IMR-90 (cell line): ENCODE data around the gene LRRC1. TPM values are rescaled to one million over a fixed set of nuclear protein-coding genes. Genes with fewer than 3 reads are reported as not detected.

ENCODE experiments used
- ATAC-seq: fragments of 200-7000 bp; cut with Tn5 transposase; 2 replicates; pipeline ENCODE4 v1.9.1; 2020; ENCODE audit warnings: low read depth, mild to moderate bottlenecking, moderate library complexity
- BruUV-seq: library from RNA; stranded (reverse); fragments of 400-500 nt; replicated peaks from 2 replicates; lab custom pipeline; 2021; lab: Mats Ljungman, UMichigan
- CTCF ChIA-PET: fragments of 300-600 bp; formaldehyde crosslinking; extraction: SDS; loops from one replicate; lab custom pipeline; 2021; ENCODE audit warnings: antibody characterized with exemption; lab: Yijun Ruan, JAX
- POLR2A ChIA-PET: fragments of 300-600 bp; sonication (Branson Sonifier 250); formaldehyde crosslinking; loops from one replicate; lab custom pipeline; 2022; ENCODE audit warnings: antibody characterized with exemption; ENCODE audit not compliant: unreplicated experiment; lab: Charles Lee
- DNase-seq: peaks from one replicate; pipeline ENCODE4 v3.0.0; 2013
- H2AFZ ChIP-seq: replicated peaks from 2 replicates; pipeline ENCODE3; 2013; ENCODE audit warnings: low read length, mild to moderate bottlenecking; ENCODE audit not compliant: poor library complexity
- H2AK5ac ChIP-seq: 2 replicates; pipeline ENCODE4 v1.6.1; 2013; ENCODE audit warnings: low read depth, low read length, inconsistent platforms
- H2AK9ac ChIP-seq: replicated peaks from 2 replicates; pipeline ENCODE3; 2013; ENCODE audit warnings: mild to moderate bottlenecking, low read depth, low read length, moderate library complexity; ENCODE audit not compliant: poor library complexity
- H2BK120ac ChIP-seq: 2 replicates; pipeline ENCODE4 v1.6.1; 2013; ENCODE audit warnings: low read depth, low read length, inconsistent platforms
- H2BK15ac ChIP-seq: 3 replicates; pipeline ENCODE4 v1.6.1; 2013; ENCODE audit warnings: low read depth, low read length, inconsistent platforms
- H2BK20ac ChIP-seq: 2 replicates; pipeline ENCODE4 v1.6.1; 2013; ENCODE audit warnings: low read depth, mild to moderate bottlenecking, inconsistent platforms, low read length, moderate library complexity
- H2BK5ac ChIP-seq: 2 replicates; pipeline ENCODE4 v1.6.1; 2013; ENCODE audit warnings: mild to moderate bottlenecking, low read depth, low read length, inconsistent platforms; ENCODE audit not compliant: poor library complexity, severe bottlenecking
- H3K14ac ChIP-seq: replicated peaks from 2 replicates; pipeline ENCODE4 v1.6.1; 2013; ENCODE audit warnings: low read depth, low read length, inconsistent platforms
- H3K18ac ChIP-seq: 2 replicates; pipeline ENCODE4 v1.6.1; 2013; ENCODE audit warnings: low read depth, low read length, control low read depth
- H3K23ac ChIP-seq: 2 replicates; pipeline ENCODE4 v1.6.1; 2013; ENCODE audit warnings: low read depth, low read length, inconsistent platforms
- H3K27ac ChIP-seq: 2 replicates; pipeline ENCODE4 v1.5.1; 2013; ENCODE audit warnings: mild to moderate bottlenecking, control low read depth, low read length; ENCODE audit not compliant: insufficient read depth
- H3K27me3 ChIP-seq: 2 replicates; pipeline ENCODE4 v1.6.1; 2013; ENCODE audit warnings: low read length; ENCODE audit not compliant: control insufficient read depth, insufficient read depth
- H3K36me3 ChIP-seq: 2 replicates; pipeline ENCODE4 v1.6.1; 2013; ENCODE audit warnings: low read length, mixed read lengths; ENCODE audit not compliant: control insufficient read depth, insufficient read depth
- H3K4ac ChIP-seq: 2 replicates; pipeline ENCODE4 v1.6.1; 2013; ENCODE audit warnings: low read depth, low read length, inconsistent platforms
- H3K4me1 ChIP-seq: 2 replicates; pipeline ENCODE4 v1.6.1; 2013; ENCODE audit warnings: low read length, mixed read lengths; ENCODE audit not compliant: control insufficient read depth, insufficient read depth
- H3K4me2 ChIP-seq: 2 replicates; pipeline ENCODE4 v1.6.1; 2013; ENCODE audit warnings: low read depth, mild to moderate bottlenecking, control low read depth, low read length, moderate library complexity
- H3K4me3 ChIP-seq: 2 replicates; pipeline ENCODE4 v1.5.1; 2013; ENCODE audit warnings: low read depth, mild to moderate bottlenecking, control low read depth, low read length, moderate library complexity; ENCODE audit not compliant: insufficient read depth
- H3K56ac ChIP-seq: 2 replicates; pipeline ENCODE4 v1.6.1; 2013; ENCODE audit warnings: low read length, inconsistent platforms; ENCODE audit not compliant: insufficient read depth; ENCODE audit errors: extremely low read depth
- H3K79me1 ChIP-seq, 2 experiments: 2 replicates each; pipeline ENCODE4 v1.6.1; 2013; ENCODE audit warnings: low read length in 2 of 2, inconsistent platforms in 1 of 2, low read depth in 1 of 2
- H3K9ac ChIP-seq: 2 replicates; pipeline ENCODE4 v1.6.1; 2013; ENCODE audit warnings: low read depth, low read length, control low read depth
- H3K9me1 ChIP-seq: 2 replicates; pipeline ENCODE4 v1.6.1; 2013; ENCODE audit warnings: low read length, inconsistent platforms; ENCODE audit not compliant: insufficient read depth
- H3K9me3 ChIP-seq: 2 replicates; pipeline ENCODE4 v1.6.1; 2013; ENCODE audit warnings: low read length; ENCODE audit not compliant: control insufficient read depth, insufficient read depth
- H4K20me1 ChIP-seq: 2 replicates; pipeline ENCODE4 v1.6.1; 2013; ENCODE audit warnings: low read length, inconsistent platforms; ENCODE audit not compliant: insufficient read depth
- H4K5ac ChIP-seq: 2 replicates; pipeline ENCODE4 v1.6.1; 2013; ENCODE audit warnings: mild to moderate bottlenecking, low read depth, low read length, control low read depth
- H4K8ac ChIP-seq, 2 experiments: 2 replicates each; pipeline ENCODE4 v1.6.1; 2013; ENCODE audit warnings: low read depth in 2 of 2, low read length in 2 of 2, control low read depth in 1 of 2, inconsistent platforms in 1 of 2
- H4K91ac ChIP-seq: 2 replicates; pipeline ENCODE4 v1.6.1; 2013; ENCODE audit warnings: low read depth, low read length, inconsistent platforms; ENCODE audit not compliant: insufficient read depth
- BHLHE40 ChIP-seq: fragments of 150-350 bp; IDR thresholded peaks from 2 replicates; pipeline ENCODE4 v1.6.1; 2016; ENCODE audit warnings: mild to moderate bottlenecking, low read depth, low read length
- CEBPB ChIP-seq: IDR thresholded peaks from 2 replicates; pipeline ENCODE4 v1.6.1; 2012; ENCODE audit warnings: low read depth, low read length, improper control_type of control experiment
- CHD1 ChIP-seq: IDR thresholded peaks from 2 replicates; pipeline ENCODE4 v1.6.1; 2012; ENCODE audit warnings: low read depth, low read length, improper control_type of control experiment
- CTCF ChIP-seq: conservative IDR thresholded peaks from 2 replicates; pipeline ENCODE4 v1.5.1; 2012; ENCODE audit warnings: mild to moderate bottlenecking, low read depth, low read length, improper control_type of control experiment
- ELK1 ChIP-seq: fragments of 150-350 bp; IDR thresholded peaks from 2 replicates; pipeline ENCODE4 v1.6.1; 2016; ENCODE audit warnings: low read depth, mild to moderate bottlenecking, low read length, moderate library complexity, borderline replicate concordance
- FOS ChIP-seq: fragments of 150-350 bp; IDR thresholded peaks from 2 replicates; pipeline ENCODE4 v1.6.1; 2016; ENCODE audit warnings: low read depth, low read length
- MAFK ChIP-seq: IDR thresholded peaks from 2 replicates; pipeline ENCODE4 v1.6.1; 2012; ENCODE audit warnings: low read depth, low read length, improper control_type of control experiment
- MAZ ChIP-seq: IDR thresholded peaks from 2 replicates; pipeline ENCODE4 v1.6.1; 2012; ENCODE audit warnings: low read depth, mild to moderate bottlenecking, low read length, improper control_type of control experiment, moderate library complexity, borderline replicate concordance
- MXI1 ChIP-seq: IDR thresholded peaks from 2 replicates; pipeline ENCODE4 v1.6.1; 2012; ENCODE audit warnings: low read depth, mild to moderate bottlenecking, low read length, moderate library complexity, borderline replicate concordance
- NFE2L2 ChIP-seq: fragments of 150-350 bp; IDR thresholded peaks from 2 replicates; pipeline ENCODE4 v1.6.1; 2016; ENCODE audit warnings: low read depth, mild to moderate bottlenecking, low read length
- POLR2A ChIP-seq: IDR thresholded peaks from 2 replicates; pipeline ENCODE4 v1.6.1; 2012; ENCODE audit warnings: mild to moderate bottlenecking, low read depth, low read length
- RCOR1 ChIP-seq: IDR thresholded peaks from 2 replicates; pipeline ENCODE4 v1.6.1; 2012; ENCODE audit warnings: mild to moderate bottlenecking, low read length, improper control_type of control experiment; ENCODE audit not compliant: insufficient replicate concordance
- RFX5 ChIP-seq: IDR thresholded peaks from 2 replicates; pipeline ENCODE4 v1.8.0; 2012; ENCODE audit warnings: low read depth, mild to moderate bottlenecking, low read length, moderate library complexity
- SMC3 ChIP-seq: fragments of 150-350 bp; IDR thresholded peaks from 2 replicates; pipeline ENCODE4 v1.6.1; 2016; ENCODE audit warnings: low read depth, mild to moderate bottlenecking, antibody characterized with exemption, low read length, moderate library complexity
- WGBS, 2 experiments: methylation state at CpG; one replicate each; pipeline versions ENCODE4 v1.1.5 to v1.1.7; 2013; ENCODE audit warnings: missing lambda C conversion rate in 2 of 2; ENCODE audit not compliant: insufficient read length in 1 of 2; ENCODE audit errors: extremely low coverage in 2 of 2; 5-methylcytosine and 5-hydroxymethylcytosine counted together
- dilution Hi-C: fragments of 300-500 bp; cut with HindIII; formaldehyde crosslinking; loops from one replicate; pipeline ENCODE4 v1.14.3; 2018; ENCODE audit warnings: low sequenced_read_pairs; ENCODE audit not compliant: unreplicated experiment
- in situ Hi-C: fragments of 300-500 bp; cut with MboI; formaldehyde crosslinking; loops from 3 replicates; pipeline ENCODE4 v1.14.3; 2019; ENCODE audit warnings: low sequenced_read_pairs, inconsistent platforms, mixed read lengths
- intact Hi-C: fragments of 100-400 bp; cut with micrococcal nuclease; formaldehyde crosslinking; loops from 2 replicates; pipeline ENCODE4 v1.10.0; 2022
- polyA plus RNA-seq, 3 experiments: library from polyadenylated mRNA; depleted of rRNA; stranded (reverse); fragments of >200 nt; gene quantifications; 2 replicates each; pipeline ENCODE4 v1.2.3, GENCODE V29; 2012; ENCODE audit warnings: low replicate concordance in 1 of 3
- total RNA-seq: library from RNA; depleted of rRNA; stranded (reverse); fragments of >200 nt; gene quantifications from 2 replicates; pipeline ENCODE4 v1.2.3, GENCODE V29; 2012

Gene LRRC1
- total and polyA plus RNA-seq, 2 of the 4 experiments (the other 2 are of a cell fraction): 5.1 to 6.1 TPM

GRCh38 chr6:53834132-53834531, 39.3 kb downstream of the LRRC1 start:
- Histone ChIP-seq H3K14ac (0 out of 2 replicates have a peak overlapping the region, but pooled peaks have one; percentile 6), H3K79me1 (peaks cover 34 to 38% of the 10 kb centered on the region in 2 experiments), H3K56ac (no peak overlapping the region), H3K4me1 (peaks cover 7% of the 10 kb centered on the region), H3K9me3 (no peaks in the 10 kb centered on the region), H3K27ac (no peak overlapping the region), H3K27me3 (no peaks in the 10 kb centered on the region), H2BK5ac (no peak overlapping the region), H2AK5ac (no peak overlapping the region), H2AFZ (no peak overlapping the region), H3K4me3 (no peak overlapping the region), H2BK120ac (no peak overlapping the region), H4K91ac (no peak overlapping the region), H4K8ac (no peak overlapping the region), H4K5ac (no peak overlapping the region), H2AK9ac (no peak overlapping the region), H3K36me3 (no peaks in the 10 kb centered on the region), H3K9ac (no peak overlapping the region), H2BK15ac (no peak overlapping the region), H2BK20ac (no peak overlapping the region), H3K9me1 (peaks cover 3% of the 10 kb centered on the region; the same call in 1 of the 2 replicates), H3K4ac (no peak overlapping the region), H4K20me1 (peaks cover 8% of the 10 kb centered on the region; the same call in 1 of the 2 replicates), H3K23ac (no peak overlapping the region), H3K18ac (no peak overlapping the region), H3K4me2 (no peak overlapping the region)
- CTCF ChIA-PET: no interaction called here
- BruUV-seq: no TSS peak
- intact Hi-C loops (no loop called here), dilution Hi-C loops (no loop called here), in situ Hi-C loops (no loop called here)
- WGBS, 2 experiments: no CpG with 5 or more reads among the region's 4 CpGs
- POLR2A ChIA-PET: no interaction called here
- no peak for TF ChIP-seq FOS
- no peak for TF ChIP-seq MAFK
- no peak for TF ChIP-seq BHLHE40
- TF ChIP-seq RFX5: no peak
- no peak for TF ChIP-seq ELK1
- no peak for TF ChIP-seq CHD1
- TF ChIP-seq RCOR1: no peak
- no peak for TF ChIP-seq CTCF
- TF ChIP-seq CEBPB: no peak
- TF ChIP-seq POLR2A: no peak
- TF ChIP-seq MAZ: no peak
- no peak for TF ChIP-seq MXI1
- no peak for TF ChIP-seq NFE2L2
- TF ChIP-seq SMC3: no peak
- no peak for ATAC-seq
- no peak for DNase-seq
